ENCODE data around the gene PDIK1L. TPM values are rescaled to one million over a fixed set of nuclear protein-coding genes. Genes with fewer than 3 reads are reported as not detected.
A peak's percentile ranks its signal among the peaks of the same experiment; 100 is the strongest.

PDIK1L gene
- total and polyA plus RNA-seq, 7 donors: 4.2 to 15.7 (median 5.0) TPM

GRCh38 chr1:26154750-26155149 is 43.1 kb downstream of the PDIK1L start:
- Histone ChIP-seq H3K4me3 (no peak overlapping the region), H3K36me3 (no peaks in the 10 kb centered on the region), H3K27me3 (peaks cover 7 to 30% (median 16%) of the 10 kb centered on the region in 3 donors), H3K9me3 (no peaks in the 10 kb centered on the region), H3K27ac (peak overlapping the region in 2 of 4 donors; percentile 31 to 66), H3K4me1 (no peaks in the 10 kb centered on the region)
- 46 to 52% methylated on average over 9 of the region's 9 CpGs for WGBS, 2 donors
- TF ChIP-seq EP300 (IDR thresholded peaks at IDR 0.05) (no peak), POLR2A (IDR thresholded peaks at IDR 0.05) (no peak), CTCF (IDR thresholded peaks at IDR 0.05) (no peak), POLR2AphosphoS5 (IDR thresholded peaks at IDR 0.05) (no peak)
- intact Hi-C loops (cut with DNase I): no loop called here
- DNase-seq: no peak

GRCh38 chr1:26155370-26156284 is 44.0 kb downstream of the PDIK1L start:
- H3K4me1 ChIP-seq: peaks cover 0 to under 1% (median 0%) of the 10 kb centered on the region in 4 donors
- no peak for DNase-seq
- 64 to 72% methylated on average over 21 of the region's 21 CpGs for WGBS, 2 donors
- no peaks in the 10 kb centered on the region for H3K9me3 ChIP-seq
- no peak for TF ChIP-seq POLR2A (IDR thresholded peaks at IDR 0.05)
- TF ChIP-seq POLR2AphosphoS5 (IDR thresholded peaks at IDR 0.05): peak in 1 of 4 donors; percentile 52
- TF ChIP-seq CTCF (IDR thresholded peaks at IDR 0.05): no peak
- intact Hi-C loops (cut with DNase I): no loop called here
- peak overlapping the region in 1 of 4 donors; percentile 8 for H3K4me3 ChIP-seq
- H3K27me3 ChIP-seq: peaks cover 7 to 30% (median 16%) of the 10 kb centered on the region in 3 donors
- peak overlapping the region in 3 of 4 donors; percentile 12 to 66 (median 31) for H3K27ac ChIP-seq
- H3K36me3 ChIP-seq: no peaks in the 10 kb centered on the region

DNA sequence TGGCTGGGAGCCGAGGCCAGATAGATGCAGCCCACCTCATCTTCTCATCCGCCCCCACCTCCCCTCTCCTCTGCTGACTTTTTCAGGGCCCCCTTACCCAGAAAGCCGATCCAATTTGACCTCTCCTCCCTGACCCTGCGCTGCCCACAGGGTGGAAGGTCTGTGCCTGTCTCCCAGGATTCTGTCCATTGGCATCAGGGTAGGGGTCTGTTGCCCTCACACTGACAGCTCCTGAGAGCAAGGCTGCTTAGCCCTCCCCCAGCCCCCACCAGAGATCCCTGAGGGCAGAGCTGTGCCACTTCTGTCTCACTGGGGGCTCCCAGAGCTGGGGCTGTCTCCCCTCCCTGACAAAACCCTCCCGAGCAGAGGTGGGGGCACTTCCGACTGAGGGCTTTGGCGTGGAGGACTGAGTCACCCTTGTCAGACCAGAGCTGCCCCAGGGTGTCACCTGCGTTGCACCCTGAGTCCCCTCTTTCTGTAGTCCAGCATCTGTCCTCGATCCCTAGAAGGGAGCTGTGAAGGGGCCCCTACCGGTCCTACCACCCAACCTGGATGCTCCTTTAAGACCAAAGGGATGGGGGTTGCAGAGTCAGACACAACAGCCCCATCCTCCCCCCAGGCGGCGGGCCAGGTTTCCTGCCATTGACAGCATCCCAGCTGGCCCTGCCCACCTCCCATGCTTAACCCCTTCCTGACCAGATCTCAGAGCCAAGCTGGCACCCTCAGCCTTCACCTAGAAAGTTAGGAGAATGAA is 44.8 kb downstream of the PDIK1L start:
- H3K4me3 ChIP-seq: peak overlapping the region in 3 of 4 donors; percentile 5 to 15 (median 8)
- H3K36me3 ChIP-seq: no peaks in the 10 kb centered on the region
- peak overlapping the region in 2 of 4 donors; percentile 12 to 61 for H3K27ac ChIP-seq
- intact Hi-C loops (cut with DNase I): no loop called here
- H3K9me3 ChIP-seq: no peaks in the 10 kb centered on the region
- peaks cover 7 to 30% (median 16%) of the 10 kb centered on the region in 3 donors for H3K27me3 ChIP-seq
- DNase-seq: no peak
- 28 to 37% methylated on average over 12 of the region's 12 CpGs for WGBS, 2 donors
- H3K4me1 ChIP-seq: peaks cover 0 to 8% (median 6%) of the 10 kb centered on the region in 4 donors
- TF ChIP-seq CTCF (IDR thresholded peaks at IDR 0.05) (no peak), POLR2AphosphoS5 (IDR thresholded peaks at IDR 0.05) (no peak), EP300 (IDR thresholded peaks at IDR 0.05) (no peak), POLR2A (IDR thresholded peaks at IDR 0.05) (no peak)

GRCh38 chr1:26158271-26158907 is 46.8 kb downstream of the PDIK1L start:
- Histone ChIP-seq H3K27me3 (peaks cover 7 to 30% (median 16%) of the 10 kb centered on the region in 3 donors), H3K27ac (peak overlapping the region in 2 of 4 donors; percentile 7 to 45), H3K9me3 (no peaks in the 10 kb centered on the region), H3K4me1 (peaks cover 0 to 17% (median 12%) of the 10 kb centered on the region in 4 donors), H3K4me3 (peak overlapping the region in 2 of 4 donors; percentile 14 to 54), H3K36me3 (no peaks in the 10 kb centered on the region)
- WGBS, 2 donors: 89 to 90% methylated on average over 5 of the region's 5 CpGs
- DNase-seq: peak; percentile 37
- TF ChIP-seq POLR2AphosphoS5 (IDR thresholded peaks at IDR 0.05) (no peak), POLR2A (IDR thresholded peaks at IDR 0.05) (no peak), CTCF (IDR thresholded peaks at IDR 0.05) (no peak), EP300 (IDR thresholded peaks at IDR 0.05) (no peak)
- intact Hi-C loops (cut with DNase I): no loop called here
